RWPE1 (cell line): Measurements from ENCODE around the gene PRR5L.
A peak's percentile ranks its signal among the peaks of the same experiment; 100 is the strongest.

Experiments
- CTCF ChIA-PET: fragments of 350-600 bp; sonication (Branson Sonifier 250); formaldehyde crosslinking; extraction: SDS; loops from one replicate; lab custom pipeline; 2021; lab: Yijun Ruan, JAX
- POLR2A ChIA-PET: fragments of 400-600 bp; formaldehyde crosslinking; extraction: SDS; loops from one replicate; lab custom pipeline; 2020; ENCODE audit warnings: antibody characterized with exemption; ENCODE audit not compliant: low non-redundant PET; lab: Yijun Ruan, JAX
- DNase-seq: peaks from one replicate; pipeline ENCODE4 v3.0.0; 2012; ENCODE audit warnings: low spot score
- H3K27ac ChIP-seq: fragments of 450-650 bp; 2 replicates; pipeline ENCODE4 v1.5.1; 2017
- TF ChIP-seq, protein P1 (sequence below): fragments of 450-650 bp; conservative IDR thresholded peaks from 2 replicates; pipeline ENCODE4 v1.5.1; 2017; ENCODE audit warnings: low read depth, mild to moderate bottlenecking

Gene PRR5L

DNA sequence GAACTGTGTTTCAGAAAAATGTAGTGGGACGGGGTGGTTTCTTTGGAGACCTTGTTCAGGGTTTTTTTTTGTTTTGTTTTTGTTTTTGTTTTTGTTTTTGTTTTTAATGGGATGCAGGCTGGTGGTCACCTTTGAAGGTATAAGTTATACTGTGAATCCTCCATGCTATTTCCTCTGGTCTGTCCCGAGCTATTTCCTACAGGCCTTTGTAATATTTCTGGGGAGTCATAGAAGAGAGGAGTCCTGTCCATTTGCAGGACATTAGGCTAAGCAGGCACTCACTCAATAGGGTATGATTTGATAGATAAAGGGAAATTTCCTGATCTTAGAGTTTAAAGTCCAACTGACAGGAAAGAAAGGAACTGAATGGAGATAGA lies 136.0 kb downstream of the PRR5L start:
- peak overlapping the region; percentile 72 for H3K27ac ChIP-seq
- DNase-seq, result no peak
- TF ChIP-seq, protein P1, sequence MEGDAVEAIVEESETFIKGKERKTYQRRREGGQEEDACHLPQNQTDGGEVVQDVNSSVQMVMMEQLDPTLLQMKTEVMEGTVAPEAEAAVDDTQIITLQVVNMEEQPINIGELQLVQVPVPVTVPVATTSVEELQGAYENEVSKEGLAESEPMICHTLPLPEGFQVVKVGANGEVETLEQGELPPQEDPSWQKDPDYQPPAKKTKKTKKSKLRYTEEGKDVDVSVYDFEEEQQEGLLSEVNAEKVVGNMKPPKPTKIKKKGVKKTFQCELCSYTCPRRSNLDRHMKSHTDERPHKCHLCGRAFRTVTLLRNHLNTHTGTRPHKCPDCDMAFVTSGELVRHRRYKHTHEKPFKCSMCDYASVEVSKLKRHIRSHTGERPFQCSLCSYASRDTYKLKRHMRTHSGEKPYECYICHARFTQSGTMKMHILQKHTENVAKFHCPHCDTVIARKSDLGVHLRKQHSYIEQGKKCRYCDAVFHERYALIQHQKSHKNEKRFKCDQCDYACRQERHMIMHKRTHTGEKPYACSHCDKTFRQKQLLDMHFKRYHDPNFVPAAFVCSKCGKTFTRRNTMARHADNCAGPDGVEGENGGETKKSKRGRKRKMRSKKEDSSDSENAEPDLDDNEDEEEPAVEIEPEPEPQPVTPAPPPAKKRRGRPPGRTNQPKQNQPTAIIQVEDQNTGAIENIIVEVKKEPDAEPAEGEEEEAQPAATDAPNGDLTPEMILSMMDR, result no peak
- ChIA-PET CTCF (interaction anchor here (0.6 to 1.2 kb wide), 3 partner anchors 12 to 1379 kb away, joined by 3 to 5 read pairs (median 4); no protein-coding TSS in a partner anchor), POLR2A (no interaction called here)

DNA sequence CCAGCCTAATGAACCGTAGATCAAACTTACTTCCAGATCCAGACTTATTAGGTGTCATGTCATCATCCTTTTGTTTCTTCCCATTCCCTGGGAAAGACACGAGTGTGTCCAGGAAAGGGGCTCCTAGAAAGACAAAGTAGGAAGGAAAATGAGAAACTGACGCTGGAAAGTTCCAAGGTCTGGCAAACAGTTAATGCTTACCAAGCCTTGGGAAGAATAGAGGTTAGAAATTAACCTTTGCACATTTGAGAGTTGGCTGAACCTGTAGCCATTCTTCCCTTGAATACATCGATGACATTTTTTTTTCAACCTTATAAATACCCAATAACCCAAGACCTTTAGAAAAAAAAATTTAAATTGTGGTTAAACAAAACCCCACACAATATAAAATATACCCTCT lies 136.7 kb downstream of the PRR5L start:
- no peak for DNase-seq
- no peak overlapping the region for H3K27ac ChIP-seq
- POLR2A ChIA-PET, result no interaction called here
- TF ChIP-seq, protein P1, result no peak
- CTCF ChIA-PET, result no interaction called here

DNA sequence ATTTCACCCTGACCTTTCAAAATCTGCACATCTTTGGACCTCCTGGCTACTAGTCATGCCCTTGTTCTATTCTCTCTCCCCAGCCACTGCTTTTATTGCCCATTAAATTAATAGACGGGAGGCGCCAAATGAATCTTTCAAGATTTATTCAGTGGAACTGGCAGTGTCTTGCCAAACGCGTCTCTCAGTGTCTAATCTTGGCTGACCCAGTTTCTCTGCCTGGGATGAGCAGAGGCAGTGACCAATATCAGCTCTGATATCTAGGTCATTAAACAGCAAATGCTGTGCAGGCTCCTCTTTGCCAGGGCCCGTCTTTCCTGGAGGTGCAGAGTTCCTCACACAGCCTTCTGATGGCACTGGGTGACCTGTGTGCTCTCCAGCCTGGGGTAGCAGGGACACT lies 140.0 kb downstream of the PRR5L start:
- H3K27ac ChIP-seq, result no peak overlapping the region
- DNase-seq, result no peak
- TF ChIP-seq, protein P1, result no peak
- ChIA-PET CTCF (no interaction called here), POLR2A (no interaction called here)

DNA sequence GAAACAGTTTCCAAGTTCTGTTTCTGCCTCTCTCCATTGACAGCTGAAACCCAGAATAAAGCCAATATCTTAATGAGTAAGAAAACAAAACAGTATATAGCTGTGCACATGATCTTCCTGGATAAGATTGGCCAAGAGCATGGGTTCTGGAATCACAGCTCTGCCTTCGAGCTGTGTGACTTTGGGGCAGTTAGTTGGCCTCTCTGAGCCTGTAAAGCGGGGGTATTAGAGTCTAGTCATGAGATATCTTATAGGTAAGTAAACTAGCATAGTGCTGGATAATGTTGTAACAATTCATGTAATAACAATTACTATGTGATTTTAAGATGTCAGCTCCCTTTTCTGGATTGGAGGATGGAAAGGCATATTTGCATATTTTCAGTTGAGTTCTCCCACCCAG lies 140.5 kb downstream of the PRR5L start:
- TF ChIP-seq, protein P1, result no peak
- CTCF ChIA-PET, result no interaction called here
- no peak for DNase-seq
- POLR2A ChIA-PET, result no interaction called here
- H3K27ac ChIP-seq, result no peak overlapping the region

DNA sequence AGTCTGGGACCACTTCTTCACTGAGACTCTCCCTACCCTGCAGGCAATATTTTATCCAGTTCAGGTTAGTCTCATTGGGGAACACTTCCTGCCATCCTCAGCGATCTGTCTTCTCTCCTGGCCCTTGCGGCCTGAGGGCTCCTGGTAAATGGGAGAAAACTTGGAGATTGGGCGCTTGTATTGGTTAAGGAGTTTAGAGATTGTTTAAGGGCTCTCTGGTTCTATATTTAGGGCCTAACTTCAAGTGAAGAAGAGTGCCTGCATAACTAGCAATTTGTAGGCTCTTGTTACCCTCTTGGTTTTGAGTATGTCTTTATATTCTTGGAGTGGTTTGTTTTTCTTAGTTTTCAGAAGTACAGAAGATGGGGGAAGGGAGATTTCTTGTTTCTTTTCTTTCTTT lies 141.3 kb downstream of the PRR5L start:
- ChIA-PET POLR2A (no interaction called here), CTCF (no interaction called here)
- TF ChIP-seq, protein P1, result no peak
- DNase-seq, result no peak
- H3K27ac ChIP-seq, result no peak overlapping the region

DNA sequence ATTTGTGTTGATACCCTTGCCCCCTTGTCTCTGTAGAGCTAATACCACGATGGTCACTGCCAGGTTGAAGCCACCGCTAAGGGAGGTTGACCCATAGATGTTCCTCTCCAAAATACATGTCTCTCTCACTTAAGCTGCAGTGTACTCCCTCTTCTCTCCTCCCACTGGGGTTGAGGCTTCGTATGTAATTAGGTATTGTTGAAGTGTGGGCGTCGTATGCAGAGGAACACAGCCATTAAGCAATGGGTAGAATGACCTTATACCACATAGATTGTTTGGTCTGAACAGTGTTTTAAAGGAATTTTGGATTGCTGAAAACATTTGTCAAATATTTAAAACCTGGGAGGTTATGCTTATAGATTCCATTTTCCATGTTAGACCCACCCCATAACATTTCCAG lies 142.0 kb downstream of the PRR5L start:
- CTCF ChIA-PET, result no interaction called here
- H3K27ac ChIP-seq, result no peak overlapping the region
- TF ChIP-seq, protein P1, result no peak
- POLR2A ChIA-PET, result no interaction called here
- no peak for DNase-seq

DNA sequence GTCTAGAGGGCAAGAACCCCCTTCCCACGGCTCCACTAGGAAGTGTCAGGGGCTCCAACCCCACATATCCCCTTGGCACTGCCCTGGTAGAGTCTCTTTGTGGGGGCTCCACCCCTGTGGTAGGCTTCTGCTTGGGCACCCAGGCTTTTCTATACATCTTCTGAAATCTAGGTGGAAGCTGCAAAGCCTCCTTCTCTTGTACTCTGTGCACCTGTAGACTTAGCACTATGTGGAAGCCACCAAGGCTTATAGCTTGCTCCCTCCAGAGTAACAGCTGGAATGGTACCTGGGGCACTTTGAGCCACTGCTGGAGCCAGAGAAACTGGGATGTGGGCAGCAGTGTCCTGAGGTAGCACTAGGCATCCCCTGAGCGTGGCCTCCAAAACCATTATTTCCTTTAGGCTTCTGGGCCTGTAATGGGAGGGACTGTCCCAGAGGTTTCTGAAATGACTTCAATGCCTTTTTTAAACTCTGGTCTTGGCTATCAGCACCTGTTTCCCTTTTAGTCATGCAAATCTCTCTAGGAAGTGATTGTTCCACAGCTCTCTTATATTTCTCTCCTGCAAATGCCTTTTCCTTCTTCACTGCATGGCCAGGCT lies 145.6 kb downstream of the PRR5L start:
- TF ChIP-seq, protein P1, result no peak
- H3K27ac ChIP-seq, result no peak overlapping the region
- ChIA-PET POLR2A (no interaction called here), CTCF (interaction anchor here (0.6 kb wide), 1 partner anchor 201 kb away, joined by 3 read pairs; no protein-coding TSS in a partner anchor)
- no peak for DNase-seq
